ENCODE data around the gene RMND1. TPM values are rescaled to one million over a fixed set of nuclear protein-coding genes. Genes with fewer than 3 reads are reported as not detected.

RMND1 gene
- total RNA-seq, 1 donor, result 56.5 TPM

- H3K4me2 ChIP-seq (ENCODE audit: insufficient read depth, low read length), result no peak overlapping the region
- H3K36me3 ChIP-seq (ENCODE audit: insufficient read depth, low read length), result peaks cover 10% of the 10 kb centered on the region
- H3K27ac ChIP-seq (ENCODE audit: low read depth, low read length), result no peak overlapping the region
- no peak for TF ChIP-seq CTCF (IDR thresholded peaks at IDR 0.05; ENCODE audit: extremely low read depth, low read depth, low read length)
- peaks cover 78% of the 10 kb centered on the region for H3K79me2 ChIP-seq (ENCODE audit: insufficient read depth, low read length)
- no peaks in the 10 kb centered on the region for H3K9me3 ChIP-seq (ENCODE audit: low read depth, low read length)
- no peaks in the 10 kb centered on the region for H3K27me3 ChIP-seq (ENCODE audit: insufficient read depth, low read length)
- DNase-seq (ENCODE audit: insufficient read length, low spot score, missing footprints), result no peak
- no peak overlapping the region for H2AFZ ChIP-seq (ENCODE audit: low read length)
- H4K20me1 ChIP-seq (ENCODE audit: insufficient read depth, low read length), result no peaks in the 10 kb centered on the region
- H3K4me1 ChIP-seq (ENCODE audit: insufficient read depth, low read length), result peaks cover 57% of the 10 kb centered on the region
- no peak overlapping the region for H3K4me3 ChIP-seq (ENCODE audit: insufficient read depth, low read length)
These were observed 9.6 kb downstream of the RMND1 start for GRCh38 chr6:151442371-151442770.

- Histone ChIP-seq H3K79me2 (ENCODE audit: insufficient read depth, low read length) (peaks cover 72% of the 10 kb centered on the region), H3K4me1 (ENCODE audit: insufficient read depth, low read length) (peaks cover 57% of the 10 kb centered on the region), H3K27me3 (ENCODE audit: insufficient read depth, low read length) (no peaks in the 10 kb centered on the region), H3K4me2 (ENCODE audit: insufficient read depth, low read length) (peak overlapping the region; percentile 37), H3K36me3 (ENCODE audit: insufficient read depth, low read length) (peaks cover 10% of the 10 kb centered on the region), H3K27ac (ENCODE audit: low read depth, low read length) (peak overlapping the region; percentile 49), H2AFZ (ENCODE audit: low read length) (no peak overlapping the region), H4K20me1 (ENCODE audit: insufficient read depth, low read length) (no peaks in the 10 kb centered on the region), H3K9me3 (ENCODE audit: low read depth, low read length) (no peaks in the 10 kb centered on the region), H3K4me3 (ENCODE audit: insufficient read depth, low read length) (no peak overlapping the region)
- peak; percentile 32 for DNase-seq (ENCODE audit: insufficient read length, low spot score, missing footprints)
- no peak for TF ChIP-seq CTCF (IDR thresholded peaks at IDR 0.05; ENCODE audit: extremely low read depth, low read depth, low read length)
These were observed 10.3 kb downstream of the RMND1 start for GRCh38 chr6:151441390-151442166.

- Histone ChIP-seq H2AFZ (ENCODE audit: low read length) (no peak overlapping the region), H3K27me3 (ENCODE audit: insufficient read depth, low read length) (no peaks in the 10 kb centered on the region), H3K27ac (ENCODE audit: low read depth, low read length) (peak overlapping the region; percentile 49), H3K4me3 (ENCODE audit: insufficient read depth, low read length) (no peak overlapping the region), H3K36me3 (ENCODE audit: insufficient read depth, low read length) (peaks cover 10% of the 10 kb centered on the region), H3K9me3 (ENCODE audit: low read depth, low read length) (no peaks in the 10 kb centered on the region), H3K4me1 (ENCODE audit: insufficient read depth, low read length) (peaks cover 56% of the 10 kb centered on the region), H3K79me2 (ENCODE audit: insufficient read depth, low read length) (peaks cover 76% of the 10 kb centered on the region), H3K4me2 (ENCODE audit: insufficient read depth, low read length) (peak overlapping the region; percentile 37), H4K20me1 (ENCODE audit: insufficient read depth, low read length) (peaks cover 3% of the 10 kb centered on the region)
- peak; percentile 68 for TF ChIP-seq CTCF (IDR thresholded peaks at IDR 0.05; ENCODE audit: extremely low read depth, low read depth, low read length)
- peak; percentile 70 for DNase-seq (ENCODE audit: insufficient read length, low spot score, missing footprints)
These were observed 11.0 kb downstream of the RMND1 start for GRCh38 chr6:151440930-151441329.

- peaks cover 78% of the 10 kb centered on the region for H3K79me2 ChIP-seq (ENCODE audit: insufficient read depth, low read length)
- TF ChIP-seq CTCF (IDR thresholded peaks at IDR 0.05; ENCODE audit: extremely low read depth, low read depth, low read length), result no peak
- H3K9me3 ChIP-seq (ENCODE audit: low read depth, low read length), result no peaks in the 10 kb centered on the region
- H3K4me3 ChIP-seq (ENCODE audit: insufficient read depth, low read length), result no peak overlapping the region
- peak overlapping the region; percentile 11 for H3K4me2 ChIP-seq (ENCODE audit: insufficient read depth, low read length)
- peaks cover 3% of the 10 kb centered on the region for H4K20me1 ChIP-seq (ENCODE audit: insufficient read depth, low read length)
- no peaks in the 10 kb centered on the region for H3K27me3 ChIP-seq (ENCODE audit: insufficient read depth, low read length)
- peaks cover 52% of the 10 kb centered on the region for H3K4me1 ChIP-seq (ENCODE audit: insufficient read depth, low read length)
- H3K36me3 ChIP-seq (ENCODE audit: insufficient read depth, low read length), result peaks cover 10% of the 10 kb centered on the region
- no peak for DNase-seq (ENCODE audit: insufficient read length, low spot score, missing footprints)
- H3K27ac ChIP-seq (ENCODE audit: low read depth, low read length), result peak overlapping the region; percentile 49
- H2AFZ ChIP-seq (ENCODE audit: low read length), result no peak overlapping the region
These were observed 11.4 kb downstream of the RMND1 start for GRCh38 chr6:151440498-151440897.

Measured in osteoblast (primary cell).